Cardiac ventricle fibroblast (primary cell): ENCODE measurements around the gene TMEM185A. TPM values are rescaled to one million over a fixed set of nuclear protein-coding genes. Genes with fewer than 3 reads are reported as not detected.

Source experiments
- total RNA-seq: library from RNA; depleted of rRNA; stranded (reverse); fragments of >200 nt; gene quantifications from 2 replicates; pipeline ENCODE4 v1.2.3, GENCODE V29; 2015

The TMEM185A gene
- total RNA-seq: 10.1 and 17.2 TPM in 2 replicates

DNA sequence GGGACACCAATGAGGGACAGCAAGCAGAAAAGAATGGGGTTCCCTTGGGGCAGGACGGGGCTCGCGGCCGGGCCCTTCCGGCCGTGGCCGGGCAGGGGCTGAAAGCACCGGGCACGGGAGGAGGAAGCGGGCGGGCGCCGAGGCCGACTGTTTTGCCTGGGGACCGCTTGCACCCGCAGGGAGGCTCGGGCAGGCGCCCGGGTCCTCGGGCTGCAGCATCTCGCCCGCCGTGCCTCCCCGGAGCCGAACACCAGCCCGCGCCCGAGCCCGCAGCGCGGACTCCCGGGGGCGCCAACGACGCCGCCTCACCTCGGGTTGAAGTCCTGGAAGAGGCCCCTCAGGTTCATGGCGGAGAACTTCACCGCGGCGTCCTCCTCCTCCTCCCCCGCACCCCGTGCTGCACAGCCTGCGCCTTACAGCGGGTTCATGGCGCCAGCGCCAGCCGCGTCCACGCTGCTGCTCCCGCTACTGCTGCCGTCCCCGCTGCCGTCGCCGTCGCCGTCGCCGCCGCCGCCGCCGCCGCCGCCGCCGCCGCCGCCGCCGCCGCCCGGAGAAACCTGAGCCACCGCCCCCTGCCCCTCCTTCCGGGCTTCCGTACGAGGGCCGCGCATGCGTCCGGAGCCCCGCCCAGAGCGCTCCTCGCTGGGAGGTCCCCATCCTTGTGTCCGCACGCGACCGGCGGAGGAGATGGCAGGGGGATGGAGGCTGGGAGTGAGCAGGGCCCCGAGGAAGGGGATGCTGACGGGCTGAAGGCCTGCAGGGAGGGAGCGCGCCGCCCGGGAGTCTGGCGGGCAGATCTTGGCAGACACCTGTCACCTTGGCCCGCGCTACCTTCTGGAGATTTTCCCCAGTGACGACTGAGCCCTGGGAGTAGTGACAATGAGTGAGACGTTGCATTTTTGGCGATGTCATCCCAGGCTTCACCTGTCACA lies at the start of gene TMEM185A:
TSS of gene TMEM185A (minus strand) at position 559 of the 932 bp plus-strand sequence. CDS start at position 347, 212 bp downstream.

GRCh38 chrX:149595214-149595613 lies 36.4 kb downstream of the TMEM185A start, which contains the start of gene HSFX2:
Gene HSFX2 (minus strand): TSS chrX:149595314. CDS start chrX:149594700, 614 bp downstream.

GRCh38 chrX:149587359-149587758 lies 44.2 kb downstream of the TMEM185A start, which contains the start of gene MAGEA9B:
Gene MAGEA9B (minus strand): TSS chrX:149587459. CDS start chrX:149583179, 4,280 bp downstream.

GRCh38 chrX:149549701-149550100 lies 81.9 kb downstream of the TMEM185A start, which contains the start of gene HSFX3:
Gene HSFX3 (minus strand): TSS chrX:149549924. CDS start chrX:149549852, 72 bp downstream.

Other genes starting within 250 kb of the TMEM185A start
- 22.1 and 27.7 TPM in 2 replicates for gene IDS, start 126.5 kb downstream of the TMEM185A start, total RNA-seq
- 6.2 and 11.9 TPM in 2 replicates for gene EOLA1, start 90.8 kb downstream of the TMEM185A start, total RNA-seq
- gene HSFX3, start 81.9 kb downstream of the TMEM185A start, total RNA-seq: not detected in 2 replicates
- gene MAGEA9B, start 44.3 kb downstream of the TMEM185A start, total RNA-seq: not detected in 2 replicates
- 0.10 and 0.37 TPM in 2 replicates for gene HSFX2, start 36.5 kb downstream of the TMEM185A start, total RNA-seq
- not detected in 2 replicates for gene MAGEA11, start 80.3 kb upstream of the TMEM185A start, total RNA-seq
- gene HSFX1, start 142.3 kb upstream of the TMEM185A start, total RNA-seq: 0.24 and 0.56 TPM in 2 replicates
- gene MAGEA9, start 150.1 kb upstream of the TMEM185A start, total RNA-seq: not detected in 2 replicates
- gene MAGEA8, start 249.4 kb upstream of the TMEM185A start, total RNA-seq: not detected in 2 replicates